GM10847 (cell line): Measurements from ENCODE around the gene CFAP45.

ENCODE experiments used
- POLR2A ChIP-seq: IDR thresholded peaks from 2 replicates; pipeline ENCODE4 v1.6.1; 2011; ENCODE audit not compliant: insufficient read length; ENCODE audit errors: extremely low read depth

CFAP45 gene

GRCh38 chr1:159906960-159907359 lies 7.0 kb upstream of the CFAP45 start:
- TF ChIP-seq POLR2A = no peak

GRCh38 chr1:159902541-159902940 lies 2.6 kb upstream of the CFAP45 start:
- TF ChIP-seq POLR2A = no peak

- TF ChIP-seq POLR2A = no peak
Observed at GRCh38 chr1:159900755-159901360, 893 bp upstream of the CFAP45 start.

- TF ChIP-seq POLR2A = no peak
Observed at GRCh38 chr1:159898527-159898926, 1.4 kb downstream of the CFAP45 start.

- no peak for TF ChIP-seq POLR2A
Observed at GRCh38 chr1:159897962-159898361, 2.0 kb downstream of the CFAP45 start.

GRCh38 chr1:159896546-159896930 lies 3.4 kb downstream of the CFAP45 start:
- TF ChIP-seq POLR2A = no peak

GRCh38 chr1:159895836-159896545 lies 4.0 kb downstream of the CFAP45 start:
- TF ChIP-seq POLR2A = no peak

- TF ChIP-seq POLR2A = no peak
Observed at GRCh38 chr1:159895286-159895685, 4.7 kb downstream of the CFAP45 start.

GRCh38 chr1:159892944-159893343 lies 7.0 kb downstream of the CFAP45 start:
- TF ChIP-seq POLR2A = no peak

GRCh38 chr1:159891275-159892157 lies 8.4 kb downstream of the CFAP45 start:
- TF ChIP-seq POLR2A = no peak

- no peak for TF ChIP-seq POLR2A
Observed at GRCh38 chr1:159890390-159890789, 9.6 kb downstream of the CFAP45 start.

GRCh38 chr1:159889821-159890252 lies 10.1 kb downstream of the CFAP45 start:
- TF ChIP-seq POLR2A = no peak

GRCh38 chr1:159889202-159889601 lies 10.8 kb downstream of the CFAP45 start:
- TF ChIP-seq POLR2A = no peak

GRCh38 chr1:159884296-159884695 lies 15.7 kb downstream of the CFAP45 start:
- TF ChIP-seq POLR2A = no peak

GRCh38 chr1:159883134-159883533 lies 16.8 kb downstream of the CFAP45 start:
- no peak for TF ChIP-seq POLR2A

- no peak for TF ChIP-seq POLR2A
Observed at GRCh38 chr1:159882527-159882862, 17.5 kb downstream of the CFAP45 start.
